ENCODE data around the gene FAM184B. TPM values are rescaled to one million over a fixed set of nuclear protein-coding genes. Genes with fewer than 3 reads are reported as not detected.

The FAM184B gene
- total RNA-seq, 1 experiment from 2014 or later, result 0.08 TPM

- no peak for DNase-seq (ENCODE audit: low spot score)
These were observed 146.4 kb downstream of the FAM184B start for GRCh38 chr4:17635056-17635455.

DNA sequence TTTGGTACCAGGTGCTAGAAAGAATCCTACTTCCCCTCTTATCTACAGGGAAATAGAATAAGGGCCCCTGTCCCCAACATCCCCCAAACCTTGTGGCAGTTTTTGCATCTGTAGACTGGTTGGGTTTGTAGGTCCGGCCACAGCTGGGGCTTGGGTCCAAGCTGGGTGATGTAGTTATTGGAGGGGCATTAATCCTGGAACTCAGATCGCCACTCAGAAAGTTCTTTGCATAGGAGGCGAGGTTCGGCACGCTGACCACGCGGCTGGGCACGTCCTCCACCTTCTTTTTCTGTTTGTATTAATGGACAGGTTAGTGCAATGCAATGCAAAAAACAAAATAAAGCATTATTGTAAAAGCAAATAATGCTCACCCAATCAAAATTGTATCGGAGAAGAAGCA is 147.8 kb downstream of the FAM184B start:
- no peak for DNase-seq (ENCODE audit: low spot score)

- DNase-seq (ENCODE audit: low spot score), result no peak
These were observed 151.2 kb downstream of the FAM184B start for GRCh38 chr4:17630228-17630627.

- no peak for DNase-seq (ENCODE audit: low spot score)
These were observed 156.6 kb downstream of the FAM184B start for GRCh38 chr4:17624821-17625220.

GRCh38 chr4:17623451-17624001 is 157.9 kb downstream of the FAM184B start:
- no peak for DNase-seq (ENCODE audit: low spot score)

DNA sequence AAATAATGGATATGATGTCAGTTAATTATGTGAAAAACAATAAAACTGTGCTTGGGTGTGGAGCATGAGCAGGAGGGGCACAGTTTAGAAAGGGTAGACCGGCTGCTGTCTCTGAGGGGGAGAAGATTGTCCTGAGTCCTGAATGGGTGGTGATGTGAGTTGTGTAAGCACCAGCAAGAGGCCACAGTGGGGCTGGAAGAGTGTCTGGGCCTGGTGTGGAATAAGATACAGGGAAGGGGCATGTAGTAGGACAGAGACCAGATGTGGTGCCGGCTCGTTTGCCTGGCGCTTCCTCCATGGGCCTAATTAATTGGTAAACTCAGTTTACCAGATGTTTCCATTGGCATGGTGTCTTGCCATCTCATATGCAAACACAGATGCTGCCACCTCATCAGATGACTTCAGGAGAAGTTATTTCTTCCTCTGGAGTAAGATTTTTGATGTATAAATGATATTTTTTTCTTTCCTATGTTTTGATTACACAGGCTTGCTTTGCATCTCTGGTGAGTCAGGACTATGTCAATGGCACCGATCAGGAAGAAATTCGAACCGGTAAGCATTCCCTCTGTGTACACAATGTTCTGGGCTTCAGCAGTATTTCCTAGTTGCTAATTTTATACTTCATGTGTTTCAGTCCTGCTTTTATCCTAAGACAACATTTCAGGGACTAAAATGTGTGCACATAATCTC is 161.9 kb downstream of the FAM184B start:
- no peak for DNase-seq (ENCODE audit: low spot score)

DNA sequence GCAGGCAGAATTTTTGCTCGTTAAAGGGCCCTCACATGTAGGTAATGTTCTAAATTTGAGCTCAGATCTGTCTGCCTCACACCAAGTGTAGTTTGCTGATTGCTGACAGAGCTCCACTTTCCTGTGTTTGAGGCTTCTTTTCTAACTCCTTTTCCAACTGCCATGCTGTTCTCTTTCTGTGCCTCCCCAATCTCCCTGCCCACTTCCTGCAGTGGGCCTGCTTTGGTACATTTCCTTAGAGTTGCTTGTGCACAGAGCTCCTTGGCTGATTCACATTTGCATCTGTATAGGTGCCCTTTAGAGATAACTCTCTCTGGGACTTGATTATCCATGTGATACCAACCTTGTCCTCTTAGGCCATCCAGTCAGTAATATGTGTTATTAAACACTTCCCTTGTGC is 162.5 kb downstream of the FAM184B start:
- DNase-seq (ENCODE audit: low spot score), result no peak

DNA sequence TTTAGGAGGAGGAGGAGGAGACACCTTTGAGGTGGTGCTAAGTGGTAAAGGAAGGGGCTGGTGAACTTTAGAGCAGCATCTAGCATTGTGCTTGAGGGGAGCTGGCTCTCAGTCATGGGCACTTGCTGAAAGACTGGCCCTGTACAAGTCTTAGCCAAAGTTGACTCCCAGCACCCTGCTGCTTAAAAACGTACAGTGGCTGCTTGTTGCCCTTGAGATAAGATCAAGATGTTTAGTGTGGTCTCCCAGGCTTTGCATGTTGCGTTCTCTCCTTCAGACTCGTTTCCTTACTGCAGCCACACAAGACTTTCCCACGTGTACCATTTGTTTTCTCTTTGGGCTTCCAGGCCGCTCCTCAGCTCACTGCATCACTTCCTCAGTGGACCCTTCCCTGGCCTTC is 165.1 kb downstream of the FAM184B start:
- no peak for DNase-seq (ENCODE audit: low spot score)

DNA sequence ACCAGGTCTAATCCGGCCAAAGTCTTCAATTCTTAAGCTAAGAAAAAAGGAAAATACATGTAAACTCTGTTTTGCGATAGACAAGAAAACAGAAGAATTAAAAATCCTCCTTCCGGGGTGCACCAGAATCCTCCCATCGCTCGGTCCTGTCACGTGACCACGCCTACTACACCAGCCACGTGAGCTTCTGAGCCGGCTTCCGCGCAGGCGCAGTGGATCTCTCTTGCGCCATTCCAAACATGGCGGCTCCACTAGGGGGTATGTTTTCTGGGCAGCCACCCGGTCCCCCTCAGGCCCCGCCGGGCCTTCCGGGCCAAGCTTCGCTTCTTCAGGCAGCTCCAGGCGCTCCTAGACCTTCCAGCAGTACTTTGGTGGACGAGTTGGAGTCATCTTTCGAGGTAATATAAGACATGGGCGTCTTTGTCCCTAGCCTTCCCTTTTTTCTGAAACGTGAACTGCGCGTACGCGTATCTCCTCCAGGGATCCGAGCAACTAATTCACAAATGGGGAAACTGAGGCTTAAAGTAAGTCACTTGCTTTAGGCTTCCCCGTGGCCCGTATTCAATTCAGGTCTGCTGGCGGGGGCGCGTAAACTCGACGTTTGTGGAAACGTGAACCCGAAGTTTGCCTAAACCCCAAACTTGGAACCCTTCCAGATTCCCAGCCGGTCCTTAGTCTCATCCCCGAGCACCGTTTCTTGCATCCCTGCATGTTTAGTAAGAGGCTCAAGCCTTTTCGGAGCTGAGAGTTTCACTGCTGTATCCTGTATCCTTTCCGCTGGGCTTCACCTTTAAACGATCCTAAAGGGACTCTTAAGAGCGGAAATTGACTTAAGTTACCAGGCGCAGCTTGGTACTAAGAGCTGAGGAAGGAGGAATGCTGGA is 166.8 kb downstream of the FAM184B start, which contains the start of gene MED28:
TSS of gene MED28 (plus strand) at position 226 of the 884 bp plus-strand sequence. CDS start at position 240, 14 bp downstream.
- peak; percentile 97 for DNase-seq (ENCODE audit: low spot score)

DNA sequence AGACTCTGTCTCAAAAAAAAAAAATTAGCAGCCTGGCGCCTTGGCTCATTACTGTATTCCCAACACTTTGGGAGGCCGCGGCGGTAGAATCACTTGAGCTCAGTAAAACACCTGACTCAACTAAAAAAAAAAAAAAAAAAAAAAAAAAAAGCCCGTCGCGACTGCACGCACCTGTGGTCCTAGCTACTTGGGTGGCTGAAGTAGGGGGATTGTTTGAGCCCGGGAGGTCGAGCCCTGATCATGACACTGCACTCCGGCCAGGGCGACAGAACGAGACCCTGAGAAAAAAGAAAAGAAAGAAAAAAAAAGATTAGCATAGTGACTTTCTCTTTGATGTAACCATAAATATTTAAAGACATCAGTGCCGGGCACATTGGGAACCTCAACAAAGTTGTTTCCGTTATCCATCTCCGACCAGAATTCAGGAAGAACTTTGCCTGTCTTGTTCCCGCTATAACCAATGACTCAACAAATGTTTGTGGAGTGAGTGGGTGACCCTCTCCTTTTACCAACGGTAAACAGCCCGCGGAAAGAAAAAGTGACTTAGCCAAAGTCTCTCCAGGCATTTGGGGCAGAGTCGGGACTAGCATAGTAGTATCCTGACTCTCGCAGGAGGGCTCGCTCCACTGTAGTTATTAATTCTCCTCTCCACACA is 167.5 kb downstream of the FAM184B start:
- DNase-seq (ENCODE audit: low spot score), result peak; percentile 58

- DNase-seq (ENCODE audit: low spot score), result no peak
These were observed 176.2 kb downstream of the FAM184B start for GRCh38 chr4:17605236-17605635.

- DNase-seq (ENCODE audit: low spot score), result no peak
These were observed 181.6 kb downstream of the FAM184B start for GRCh38 chr4:17599826-17600225.

- no peak for DNase-seq (ENCODE audit: low spot score)
These were observed 183.9 kb downstream of the FAM184B start for GRCh38 chr4:17597517-17597916.

DNA sequence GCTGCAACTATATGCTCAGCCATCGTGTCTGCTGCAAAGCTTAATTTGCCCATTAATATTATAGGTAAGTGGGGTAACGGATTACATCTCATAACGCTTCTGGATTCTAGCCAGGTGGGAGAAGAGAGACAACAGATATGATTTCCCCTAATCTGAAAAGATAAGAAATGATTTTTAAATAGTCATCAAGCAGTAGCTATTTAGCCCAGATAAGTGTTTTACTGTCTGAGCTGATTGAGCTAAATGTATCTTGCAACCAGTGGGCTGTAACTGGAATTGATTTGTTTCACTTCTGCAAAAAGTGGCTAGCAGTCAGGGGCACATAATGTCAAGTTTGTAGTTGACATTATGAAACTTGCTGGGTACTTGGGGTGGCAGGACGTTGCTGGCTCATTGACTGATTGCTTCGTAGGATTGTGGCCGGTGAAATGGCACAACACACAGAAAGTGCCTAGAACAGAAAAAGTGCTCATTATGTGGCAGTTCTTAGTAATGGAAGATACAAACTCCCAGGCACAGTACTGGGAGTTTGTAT is 185.9 kb downstream of the FAM184B start:
- no peak for DNase-seq (ENCODE audit: low spot score)

GRCh38 chr4:17589355-17589754 is 192.1 kb downstream of the FAM184B start:
- DNase-seq (ENCODE audit: low spot score), result no peak

- DNase-seq (ENCODE audit: low spot score), result no peak
These were observed 194.2 kb downstream of the FAM184B start for GRCh38 chr4:17587094-17587822.

DNA sequence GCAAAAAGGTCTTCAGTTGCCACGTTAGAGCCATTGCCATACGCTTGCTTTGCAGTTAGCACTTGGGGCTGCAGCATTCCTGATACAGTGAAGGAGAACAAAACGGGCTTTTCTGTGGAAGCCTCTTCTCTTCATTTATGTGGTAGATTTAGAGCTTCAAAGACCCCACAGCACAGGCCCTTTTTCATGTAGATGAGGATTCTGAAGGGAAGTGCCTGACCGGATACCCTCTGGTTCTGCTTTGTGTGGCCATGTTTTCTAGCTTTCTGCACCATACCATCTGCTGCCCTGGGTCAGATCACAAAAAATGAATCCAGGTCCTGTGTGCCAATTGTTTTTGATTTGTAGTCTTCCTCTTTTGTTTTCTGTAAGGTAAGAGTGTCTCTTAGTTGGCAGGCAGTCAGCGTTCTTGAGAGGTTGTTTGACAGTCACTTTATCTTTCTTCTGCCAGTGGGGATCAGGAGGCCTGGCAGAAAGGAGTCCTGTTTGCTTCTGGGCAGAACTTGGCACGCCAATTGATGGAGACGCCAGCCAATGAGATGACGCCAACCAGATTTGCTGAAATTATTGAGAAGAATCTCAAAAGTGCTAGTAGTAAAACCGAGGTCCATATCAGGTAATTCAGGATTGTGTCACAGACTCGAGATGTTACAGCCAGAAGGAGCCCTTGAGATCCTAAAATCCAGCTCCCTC is 196.8 kb downstream of the FAM184B start:
- DNase-seq (ENCODE audit: low spot score), result no peak

GRCh38 chr4:17583941-17584340 is 197.5 kb downstream of the FAM184B start:
- no peak for DNase-seq (ENCODE audit: low spot score)

GRCh38 chr4:17583276-17583675 is 198.1 kb downstream of the FAM184B start:
- DNase-seq (ENCODE audit: low spot score), result no peak

- DNase-seq (ENCODE audit: low spot score), result no peak
These were observed 200.5 kb downstream of the FAM184B start for GRCh38 chr4:17580969-17581368.

All from H4 (cell line).